Measurements from ENCODE around the gene CROCC2.

The CROCC2 gene

GRCh38 chr2:240875228-240876034 lies 30.7 kb upstream of the CROCC2 start:
- no peak for DNase-seq (ENCODE audit: low spot score)

GRCh38 chr2:240876035-240876474 lies 30.1 kb upstream of the CROCC2 start:
- no peak for DNase-seq (ENCODE audit: low spot score)

GRCh38 chr2:240876475-240877251 lies 29.5 kb upstream of the CROCC2 start:
- DNase-seq (ENCODE audit: low spot score): no peak

GRCh38 chr2:240877460-240878340 lies 28.4 kb upstream of the CROCC2 start:
- DNase-seq (ENCODE audit: low spot score): no peak

- no peak for DNase-seq (ENCODE audit: low spot score)
Measured at GRCh38 chr2:240878341-240878936, 27.7 kb upstream of the CROCC2 start.

GRCh38 chr2:240879105-240879504 lies 27.0 kb upstream of the CROCC2 start:
- DNase-seq (ENCODE audit: low spot score): no peak

- peak; percentile 20 for DNase-seq (ENCODE audit: low spot score)
Measured at GRCh38 chr2:240881913-240882312, 24.2 kb upstream of the CROCC2 start.

- DNase-seq (ENCODE audit: low spot score): no peak
Measured at GRCh38 chr2:240884221-240884620, 21.9 kb upstream of the CROCC2 start.

GRCh38 chr2:240884745-240885144 lies 21.4 kb upstream of the CROCC2 start:
- DNase-seq (ENCODE audit: low spot score): no peak

GRCh38 chr2:240885566-240885965 lies 20.6 kb upstream of the CROCC2 start:
- no peak for DNase-seq (ENCODE audit: low spot score)

GRCh38 chr2:240886023-240886565 lies 20.0 kb upstream of the CROCC2 start:
- no peak for DNase-seq (ENCODE audit: low spot score)

- DNase-seq (ENCODE audit: low spot score): no peak
Measured at GRCh38 chr2:240886678-240887609, 19.2 kb upstream of the CROCC2 start.

GRCh38 chr2:240887631-240888030 lies 18.5 kb upstream of the CROCC2 start:
- DNase-seq (ENCODE audit: low spot score): no peak

GRCh38 chr2:240888130-240888889 lies 17.8 kb upstream of the CROCC2 start:
- no peak for DNase-seq (ENCODE audit: low spot score)

GRCh38 chr2:240888890-240889573 lies 17.1 kb upstream of the CROCC2 start:
- no peak for DNase-seq (ENCODE audit: low spot score)

- DNase-seq (ENCODE audit: low spot score): no peak
Measured at GRCh38 chr2:240889601-240890560, 16.3 kb upstream of the CROCC2 start.

- no peak for DNase-seq (ENCODE audit: low spot score)
Measured at GRCh38 chr2:240890691-240891090, 15.4 kb upstream of the CROCC2 start.

Measured in NAMALWA (cell line).